Loucy (cell line): ENCODE results near the gene CTBP2.

ENCODE experiments used
- CTCF ChIP-seq: fragments of 200-600 bp; sonication (generic); conservative IDR thresholded peaks from 2 replicates; pipeline ENCODE4 v1.5.1; 2014; ENCODE audit warnings: mild to moderate bottlenecking, antibody characterized with exemption, low read length
- EZH2phosphoT487 ChIP-seq: fragments of 200-600 bp; IDR thresholded peaks from 2 replicates; pipeline ENCODE4 v1.6.1; 2018; ENCODE audit warnings: antibody characterized with exemption, mild to moderate bottlenecking, moderate library complexity, borderline replicate concordance

GRCh38 chr10:125208854-125209565, 48.6 kb upstream of the CTBP2 start:
- TF ChIP-seq CTCF: no peak
- no peak for TF ChIP-seq EZH2phosphoT487
